HepG2 (cell line): ENCODE results near the gene TRIM8. TPM values are rescaled to one million over a fixed set of nuclear protein-coding genes. Genes with fewer than 3 reads are reported as not detected.

Experiments used
- ARNTL ChIP-seq: sonication (generic); formaldehyde crosslinking; IDR thresholded peaks from 2 replicates; pipeline ENCODE4 v1.4.0; 2020; ENCODE audit warnings: mild to moderate bottlenecking, missing genetic modification reagents
- CREB1 ChIP-seq, 2 experiments: fragments of 450-650 bp in 1 of 2; IDR thresholded peaks; 2 replicates each; pipeline ENCODE4 v1.6.1; 2016 to 2017; ENCODE audit warnings: control low read depth in 1 of 2, mild to moderate bottlenecking in 1 of 2, missing compliant biosample characterization in 1 of 2, missing genetic modification characterization in 1 of 2
- EEA1 ChIP-seq: sonication (generic); formaldehyde crosslinking; IDR thresholded peaks from 2 replicates; pipeline ENCODE4 v1.5.1; 2020; ENCODE audit warnings: mild to moderate bottlenecking, missing genetic modification reagents, borderline replicate concordance
- MLXIP ChIP-seq: sonication (generic); formaldehyde crosslinking; IDR thresholded peaks from 2 replicates; pipeline ENCODE4 v1.9.0; 2021; ENCODE audit warnings: missing genetic modification reagents, borderline replicate concordance
- REL ChIP-seq: sonication (generic); formaldehyde crosslinking; conservative IDR thresholded peaks from 2 replicates; pipeline ENCODE4 v1.8.0; 2022; ENCODE audit warnings: mild to moderate bottlenecking, missing genetic modification reagents, moderate library complexity
- SMAD3 ChIP-seq: sonication (generic); formaldehyde crosslinking; IDR thresholded peaks from 2 replicates; pipeline ENCODE4 v1.4.0; 2020; ENCODE audit warnings: missing genetic modification reagents
- SOX5 ChIP-seq: IDR thresholded peaks from 2 replicates; pipeline ENCODE4 v1.6.1; 2016; ENCODE audit warnings: borderline replicate concordance
- TEF ChIP-seq: sonication (generic); formaldehyde crosslinking; IDR thresholded peaks from 2 replicates; pipeline ENCODE4 v1.5.0; 2020; ENCODE audit warnings: missing genetic modification reagents
- TRAFD1 ChIP-seq: sonication (generic); formaldehyde crosslinking; IDR thresholded peaks from 2 replicates; pipeline ENCODE4 v1.5.1; 2020; ENCODE audit warnings: missing genetic modification reagents, mild to moderate bottlenecking, borderline replicate concordance
- ZBTB33 ChIP-seq: sonication (generic); formaldehyde crosslinking; IDR thresholded peaks from 2 replicates; pipeline ENCODE4 v1.4.0; 2020; ENCODE audit warnings: missing genetic modification reagents
- ZNF234 ChIP-seq: sonication (generic); formaldehyde crosslinking; conservative IDR thresholded peaks from 2 replicates; pipeline ENCODE4 v1.5.1; 2020; ENCODE audit warnings: mild to moderate bottlenecking, missing genetic modification reagents
- ZNF276 ChIP-seq: sonication (generic); formaldehyde crosslinking; IDR thresholded peaks from 2 replicates; pipeline ENCODE4 v1.4.0; 2020; ENCODE audit warnings: mild to moderate bottlenecking, low read depth, missing genetic modification reagents
- ZNF510 ChIP-seq: sonication (generic); formaldehyde crosslinking; IDR thresholded peaks from 2 replicates; pipeline ENCODE4 v1.4.0; 2020; ENCODE audit warnings: low read depth, mild to moderate bottlenecking, missing genetic modification reagents
- ZNF770 ChIP-seq: sonication (generic); formaldehyde crosslinking; IDR thresholded peaks from 2 replicates; pipeline ENCODE4 v1.5.0; 2020; ENCODE audit warnings: mild to moderate bottlenecking, missing genetic modification reagents
- ZNF841 ChIP-seq: sonication (generic); formaldehyde crosslinking; IDR thresholded peaks from 2 replicates; pipeline ENCODE4 v1.8.1; 2023; ENCODE audit warnings: missing genetic modification reagents, borderline replicate concordance
- ZNF883 ChIP-seq: sonication (generic); formaldehyde crosslinking; IDR thresholded peaks from 2 replicates; pipeline ENCODE4 v1.5.1; 2020; ENCODE audit warnings: mild to moderate bottlenecking, missing genetic modification reagents; ENCODE audit errors: not compliant biosample characterization
- polyA plus RNA-seq, 8 experiments: library from polyadenylated mRNA; depleted of rRNA in 3 of 8; stranded (reverse) in 7 of 8; unstranded in 1 of 8; fragments of >200 nt; fragmentation: Illumina TruSeq in 4 of 8; extraction: Trizol in 4 of 8; gene quantifications; 2 replicates each; pipeline versions ENCODE4 v1.2.1 to v1.2.3, GENCODE V29; 2011 to 2016; ENCODE audit warnings: low read depth in 4 of 8, missing spikeins in 1 of 8, mixed read lengths in 1 of 8; ENCODE audit not compliant: insufficient read depth in 1 of 8
- total RNA-seq, 5 experiments: library from RNA; depleted of rRNA; stranded (reverse); fragments of >200 nt; fragmentation: Illumina TruSeq; extraction: Trizol; gene quantifications; 2 replicates each; pipeline ENCODE4 v1.2.3, GENCODE V29; 2016; ENCODE audit warnings: low read depth in 1 of 5

Gene TRIM8
- total and polyA plus RNA-seq, 2 of the 13 experiments (the other 11 are each of a cell fraction or from before 2014, with no cell fraction given), result 38.9 to 66.5 TPM

GRCh38 chr10:102660888-102661657 is 16.8 kb downstream of the TRIM8 start (continued):
- TF ChIP-seq ZNF234 (CRISPR knock-in tag) (no peak), ZBTB33 (no peak), MLXIP (CRISPR knock-in tag) (no peak), ARNTL (CRISPR knock-in tag) (peak; percentile 44; the same call in 1 of the 2 replicates), REL (no peak), ZNF770 (no peak; the same call in 1 of the 2 replicates), SMAD3 (CRISPR knock-in tag) (0 out of 2 replicates have a peak, but pooled peaks have one; percentile 59), TEF (CRISPR knock-in tag) (no peak), ZNF276 (CRISPR knock-in tag) (0 out of 2 replicates have a peak, but pooled peaks have one; percentile 27), ZNF883 (CRISPR knock-in tag) (no peak), ZNF510 (CRISPR knock-in tag) (no peak), SOX5 (CRISPR knock-in tag) (no peak; the same call in 1 of the 2 replicates), EEA1 (CRISPR knock-in tag) (no peak), ZNF841 (CRISPR knock-in tag) (no peak), TRAFD1 (CRISPR knock-in tag) (no peak), CREB1 (IDR thresholded peaks at IDR 0.05) (no peak), CREB1 (CRISPR knock-in tag; IDR thresholded peaks at IDR 0.05) (no peak)
